GM12872 (cell line): ENCODE measurements around the gene CDC42EP5.

ENCODE experiments used
- TF ChIP-seq, protein P1 (sequence below): IDR thresholded peaks from 3 replicates; pipeline ENCODE4 v1.5.1; 2011; ENCODE audit warnings: low read depth, mild to moderate bottlenecking, low read length, moderate library complexity; ENCODE audit not compliant: insufficient read depth

CDC42EP5 gene

DNA sequence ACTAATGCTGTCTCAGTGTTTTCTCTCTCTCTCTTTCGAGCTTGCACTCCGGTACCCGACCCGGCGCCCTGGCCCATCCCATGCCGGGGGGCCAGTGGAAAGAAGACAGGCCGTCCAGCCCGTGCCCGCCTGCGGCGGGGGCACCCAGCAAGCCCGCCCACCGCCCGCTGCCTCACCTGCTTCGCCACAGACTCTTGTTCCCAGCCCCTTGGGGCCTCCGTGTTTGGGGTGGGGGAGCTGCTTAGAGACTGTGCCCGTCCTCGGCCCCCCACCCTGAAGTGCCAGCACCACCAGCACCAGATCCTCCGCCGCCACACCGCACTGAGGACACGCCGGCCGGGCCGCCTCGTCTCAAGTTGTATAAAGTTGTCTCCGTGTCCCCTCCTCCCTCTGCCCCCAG is 11.9 kb downstream of the CDC42EP5 start:
- TF ChIP-seq, protein P1, sequence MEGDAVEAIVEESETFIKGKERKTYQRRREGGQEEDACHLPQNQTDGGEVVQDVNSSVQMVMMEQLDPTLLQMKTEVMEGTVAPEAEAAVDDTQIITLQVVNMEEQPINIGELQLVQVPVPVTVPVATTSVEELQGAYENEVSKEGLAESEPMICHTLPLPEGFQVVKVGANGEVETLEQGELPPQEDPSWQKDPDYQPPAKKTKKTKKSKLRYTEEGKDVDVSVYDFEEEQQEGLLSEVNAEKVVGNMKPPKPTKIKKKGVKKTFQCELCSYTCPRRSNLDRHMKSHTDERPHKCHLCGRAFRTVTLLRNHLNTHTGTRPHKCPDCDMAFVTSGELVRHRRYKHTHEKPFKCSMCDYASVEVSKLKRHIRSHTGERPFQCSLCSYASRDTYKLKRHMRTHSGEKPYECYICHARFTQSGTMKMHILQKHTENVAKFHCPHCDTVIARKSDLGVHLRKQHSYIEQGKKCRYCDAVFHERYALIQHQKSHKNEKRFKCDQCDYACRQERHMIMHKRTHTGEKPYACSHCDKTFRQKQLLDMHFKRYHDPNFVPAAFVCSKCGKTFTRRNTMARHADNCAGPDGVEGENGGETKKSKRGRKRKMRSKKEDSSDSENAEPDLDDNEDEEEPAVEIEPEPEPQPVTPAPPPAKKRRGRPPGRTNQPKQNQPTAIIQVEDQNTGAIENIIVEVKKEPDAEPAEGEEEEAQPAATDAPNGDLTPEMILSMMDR, result no peak

DNA sequence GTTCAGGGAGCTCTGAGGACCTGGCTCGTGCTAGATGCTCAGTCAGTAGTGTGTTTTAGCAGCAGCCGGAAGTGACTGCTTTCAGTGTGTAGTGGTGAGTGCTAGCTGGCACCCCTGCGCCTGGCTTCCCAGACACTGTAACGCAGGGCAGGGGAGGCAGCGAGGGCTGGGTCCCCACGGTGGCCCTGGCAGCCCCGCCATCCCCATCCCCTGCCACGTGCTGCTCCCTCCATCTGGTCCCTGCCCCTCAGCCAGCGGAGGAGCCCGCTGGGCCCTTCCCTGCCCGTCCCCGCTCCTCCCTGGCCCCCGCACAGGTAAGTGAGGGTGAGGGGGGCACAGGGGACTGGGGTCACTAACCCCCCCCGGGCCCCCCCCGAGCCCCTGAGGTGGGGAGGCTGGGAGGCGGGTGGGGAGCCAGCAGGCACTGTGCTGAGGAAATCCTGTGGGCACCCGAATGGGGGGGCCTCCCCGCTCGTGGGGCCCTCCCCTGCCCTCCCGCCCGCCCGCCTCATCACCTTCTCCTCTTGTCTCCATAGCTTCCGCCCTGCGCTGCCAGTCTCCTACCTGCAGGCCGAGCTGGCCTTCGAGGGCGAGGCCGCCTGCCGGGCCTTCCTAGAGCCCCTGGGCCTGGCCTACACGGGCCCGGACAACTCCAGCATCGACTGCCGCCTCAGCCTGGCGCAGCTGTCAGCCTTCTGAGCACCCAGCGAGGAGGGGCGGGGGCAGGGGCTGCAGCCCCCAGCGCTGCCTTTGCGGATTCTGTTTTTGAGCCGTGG is 12.7 kb downstream of the CDC42EP5 start:
- TF ChIP-seq, protein P1, result no peak

- TF ChIP-seq, protein P1, result no peak
Measured at GRCh38 chr19:54459282-54460229, 13.5 kb downstream of the CDC42EP5 start.

- TF ChIP-seq, protein P1, result no peak
Measured at GRCh38 chr19:54458648-54459281, 14.3 kb downstream of the CDC42EP5 start.

- TF ChIP-seq, protein P1, result no peak
Measured at GRCh38 chr19:54457773-54458647, 15.1 kb downstream of the CDC42EP5 start.

- TF ChIP-seq, protein P1, result no peak
Measured at GRCh38 chr19:54456423-54457373, 16.4 kb downstream of the CDC42EP5 start.
